ENCODE measurements around the gene SLC22A14.
A peak's percentile ranks its signal among the peaks of the same experiment; 100 is the strongest.
"Not testable (repeated sequence)": the region's sequence is repeated elsewhere in the genome, so short reads cannot be mapped to it uniquely, and the experiment has no call there.

SLC22A14 gene

DNA sequence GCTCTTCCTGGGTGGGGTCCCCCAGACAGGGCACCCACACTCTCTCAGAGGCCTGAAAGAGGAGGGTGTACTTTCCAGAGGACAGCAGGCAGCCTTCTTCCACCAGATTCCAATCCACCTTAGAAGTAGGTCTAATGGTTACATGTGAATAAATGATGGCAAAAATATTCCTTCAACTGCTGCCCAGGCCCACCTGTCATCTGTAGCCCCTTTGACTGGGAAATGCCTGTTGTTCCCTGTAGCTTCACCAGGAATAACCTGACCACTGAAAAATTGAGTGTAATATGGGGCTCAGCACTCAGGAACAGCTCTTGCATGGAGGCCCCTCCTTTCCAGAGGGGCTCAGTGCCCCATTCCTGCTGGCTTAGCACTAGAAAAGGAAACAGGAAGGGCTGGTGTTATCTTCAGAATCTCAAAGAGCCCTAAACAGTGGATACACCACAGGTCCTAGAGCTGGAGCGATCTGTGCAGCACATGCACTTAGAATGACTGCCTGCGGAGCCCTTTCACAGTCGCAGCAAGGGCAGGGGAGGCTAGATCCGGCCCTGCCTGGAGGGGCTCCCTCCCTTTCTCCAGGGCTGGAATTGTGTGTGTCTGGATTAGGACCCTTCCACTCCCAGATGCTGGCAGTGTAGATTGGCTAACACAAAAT lies 32.1 kb downstream of the SLC22A14 start:
- DNase-seq (ENCODE audit: low spot score): peak; percentile 17

DNA sequence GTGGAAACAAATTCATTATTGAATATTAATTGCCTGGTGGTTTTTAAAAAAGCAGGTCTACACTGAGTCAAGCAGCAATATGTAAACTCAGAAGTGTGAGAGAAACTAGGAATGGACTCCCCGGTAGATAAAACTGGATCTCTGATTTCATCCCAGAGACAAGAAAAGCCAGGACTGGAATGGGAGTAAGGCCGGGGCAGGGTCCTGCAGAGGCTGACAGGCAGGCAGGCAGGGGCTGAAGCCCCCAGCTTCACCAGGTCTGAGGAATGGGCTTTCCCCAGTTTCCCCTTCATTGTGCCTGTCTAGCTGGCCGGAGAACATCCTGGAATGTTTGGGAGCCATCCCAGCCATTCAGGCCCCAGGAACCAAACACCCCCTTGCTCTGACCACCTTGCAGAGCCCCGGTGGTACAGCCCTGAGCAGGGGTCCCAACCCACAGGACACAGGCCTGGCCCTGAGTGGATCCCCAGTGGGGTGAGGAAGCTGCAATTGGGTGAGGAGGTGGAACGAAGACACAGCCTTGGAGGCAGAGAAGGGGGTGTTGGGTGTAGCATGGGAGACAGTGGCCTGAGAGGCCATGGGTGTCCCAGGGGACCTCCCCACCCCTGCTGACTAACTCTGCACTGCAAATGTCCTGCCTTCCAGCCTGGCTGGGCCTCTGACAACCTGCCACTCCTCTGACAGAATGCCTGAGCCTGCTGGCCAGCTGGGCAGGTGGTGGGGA lies 32.8 kb downstream of the SLC22A14 start:
- DNase-seq (ENCODE audit: low spot score): peak; percentile 18

DNA sequence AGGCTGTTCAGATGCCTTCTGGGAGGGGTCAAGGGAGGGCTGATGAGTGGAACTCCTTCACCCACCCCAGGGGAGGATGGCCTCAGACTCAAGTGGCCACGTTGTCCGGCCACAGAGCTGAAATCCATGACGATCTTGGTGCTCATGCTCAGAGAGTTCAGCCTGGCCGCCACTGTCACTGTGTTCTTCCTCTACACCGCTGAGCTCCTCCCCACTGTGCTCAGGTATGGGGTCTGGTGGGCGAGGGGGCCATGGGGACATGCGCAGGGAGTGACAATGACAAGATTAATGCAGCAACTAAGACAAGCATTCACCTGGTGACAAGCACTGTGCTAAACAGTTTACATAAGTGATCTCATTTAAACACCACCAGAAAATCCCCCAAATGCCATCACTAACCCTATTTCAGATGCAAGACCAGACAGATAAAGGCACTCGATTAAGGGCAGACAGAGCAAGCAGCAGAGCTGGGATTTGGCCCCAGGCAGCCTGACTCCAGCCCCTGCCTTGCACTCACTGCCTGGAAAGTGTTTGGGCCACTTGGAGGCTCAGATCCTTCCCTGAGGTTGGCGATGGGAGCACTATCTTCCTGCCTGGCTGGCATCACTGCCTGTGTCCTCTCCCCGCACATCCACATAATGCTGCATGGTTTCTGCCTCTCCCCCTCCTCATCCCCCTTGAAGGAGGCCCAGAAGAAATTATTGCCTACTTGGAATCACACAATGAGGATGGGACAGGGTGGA lies 33.6 kb downstream of the SLC22A14 start:
- DNase-seq (ENCODE audit: low spot score): no peak

DNA sequence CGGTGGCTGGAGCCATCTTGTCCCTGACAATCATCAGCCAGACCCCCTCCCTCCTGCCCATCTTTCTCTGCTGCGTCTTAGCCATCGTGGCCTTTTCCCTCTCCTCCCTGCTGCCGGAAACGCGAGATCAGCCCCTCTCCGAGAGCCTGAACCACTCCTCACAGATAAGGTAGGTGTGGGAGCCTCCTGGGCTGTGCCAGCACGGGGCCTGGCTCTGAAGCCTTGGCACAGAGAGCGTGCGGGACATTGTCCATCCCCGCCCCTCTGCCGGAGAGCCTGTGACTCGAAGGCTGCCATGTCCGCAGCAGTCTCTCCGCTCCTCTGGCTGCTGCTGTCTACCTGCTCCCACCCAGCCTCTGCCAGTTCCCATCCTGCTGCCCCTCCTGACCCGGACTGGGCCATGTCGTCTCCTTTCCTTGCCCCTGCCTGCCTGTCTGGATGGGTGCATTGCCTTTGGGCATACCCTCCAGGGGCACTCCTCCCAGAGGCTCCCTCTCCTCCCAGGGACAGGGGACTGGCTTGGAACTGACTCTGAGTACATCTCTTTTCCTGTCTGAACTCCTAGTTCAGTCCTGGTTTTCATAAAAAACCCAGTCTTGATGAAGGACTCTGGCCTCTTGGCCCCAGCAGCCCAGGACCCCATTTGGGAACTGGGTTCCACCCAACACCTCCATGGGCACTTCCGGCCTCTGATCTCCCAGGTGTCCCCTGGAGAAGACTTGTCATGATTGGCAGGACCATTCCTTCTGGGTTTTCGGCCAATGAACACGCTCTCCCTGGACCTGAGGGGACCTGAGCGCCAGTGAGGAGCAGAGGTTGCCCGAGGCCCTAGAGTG lies 34.5 kb downstream of the SLC22A14 start:
- DNase-seq (ENCODE audit: low spot score): no peak

DNA sequence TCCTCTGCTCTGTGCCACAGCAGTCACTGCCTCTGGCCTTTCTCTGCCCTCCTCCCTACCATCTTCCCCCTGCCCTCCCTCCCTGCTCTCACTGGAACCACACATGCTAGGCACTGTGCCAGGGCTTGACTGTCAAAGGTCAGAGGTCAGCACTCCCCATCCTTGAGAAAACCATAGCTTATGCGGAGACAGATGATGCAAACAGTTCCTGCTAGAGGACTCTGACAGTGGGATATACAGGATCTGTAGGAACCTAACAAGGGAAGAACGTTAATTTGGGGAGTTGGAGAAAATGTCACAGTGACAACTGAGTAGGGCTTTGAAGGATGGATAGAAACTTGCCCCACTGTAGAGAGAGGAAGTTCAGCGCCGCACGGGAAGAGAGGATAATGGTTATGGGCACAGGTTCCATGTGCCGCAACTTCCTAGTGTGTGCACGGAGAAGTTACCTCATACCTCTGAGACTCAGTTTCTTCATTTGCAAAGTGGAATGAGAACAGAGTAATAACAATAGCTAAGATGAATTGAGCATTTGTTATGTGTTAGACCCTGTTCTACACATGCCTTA lies 35.2 kb downstream of the SLC22A14 start:
- DNase-seq (ENCODE audit: low spot score): no peak

DNA sequence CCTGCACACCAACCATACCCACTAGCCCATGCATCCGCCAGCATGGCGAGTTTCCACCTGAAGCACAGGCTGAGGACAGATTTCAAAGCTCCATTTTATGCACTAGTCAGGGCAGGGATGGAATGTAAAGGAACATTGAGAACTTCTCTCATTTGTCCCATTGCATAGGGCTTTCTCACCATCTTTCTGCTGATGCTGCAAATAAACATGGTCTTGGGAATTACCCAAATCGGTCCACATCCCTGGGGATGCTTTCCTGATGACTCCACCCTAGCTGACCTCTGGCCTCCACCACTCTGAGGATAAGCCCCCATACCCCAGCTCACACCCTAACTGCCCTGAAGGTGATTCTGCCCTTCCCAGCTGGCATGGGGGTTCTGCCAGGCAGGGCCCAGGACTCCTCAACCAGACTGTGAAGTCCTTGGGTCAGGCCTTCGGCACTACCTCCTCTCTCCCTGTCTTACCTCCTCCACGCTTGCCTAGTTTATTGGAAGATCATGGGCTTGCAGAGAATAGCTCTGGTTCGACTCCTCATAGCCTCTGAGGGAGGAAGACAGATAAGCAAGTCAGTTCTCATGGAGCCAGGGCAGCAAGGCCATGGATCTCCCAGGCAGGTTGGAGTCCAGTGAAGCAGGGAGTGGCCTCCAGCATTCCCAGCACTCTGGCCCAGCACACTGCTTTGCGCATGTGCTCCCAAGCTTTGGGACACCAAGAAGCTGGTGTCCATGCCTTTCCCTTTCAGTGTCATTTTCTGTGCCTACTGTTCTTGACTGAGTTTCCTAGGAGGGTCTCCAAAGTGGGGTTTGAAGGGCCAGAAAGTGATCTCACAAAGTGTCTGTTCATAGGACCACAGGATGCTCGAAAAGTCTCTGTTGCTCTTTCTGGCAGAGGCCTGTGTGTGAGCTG lies 36.9 kb downstream of the SLC22A14 start:
- DNase-seq (ENCODE audit: low spot score): no peak

DNA sequence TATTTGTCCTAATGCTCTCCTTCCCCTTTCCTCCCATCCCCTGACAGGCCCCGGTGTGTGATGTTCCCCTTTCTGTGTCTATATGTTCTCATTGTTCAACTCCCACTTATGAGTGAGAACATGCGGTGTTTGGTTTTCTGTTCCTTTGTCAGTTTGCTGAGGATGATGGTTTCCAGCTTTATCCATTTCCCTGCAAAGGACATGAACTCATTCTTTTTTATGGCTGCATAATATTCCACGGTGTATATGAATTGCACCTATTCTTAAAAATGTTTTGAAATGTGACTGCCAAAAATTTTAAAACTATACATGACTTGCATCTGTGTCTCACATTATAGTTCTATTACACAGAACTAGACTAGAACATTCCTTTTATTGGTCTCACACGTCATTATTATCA lies 38.5 kb downstream of the SLC22A14 start:
- not testable (repeated sequence) for DNase-seq (ENCODE audit: low spot score)

DNA sequence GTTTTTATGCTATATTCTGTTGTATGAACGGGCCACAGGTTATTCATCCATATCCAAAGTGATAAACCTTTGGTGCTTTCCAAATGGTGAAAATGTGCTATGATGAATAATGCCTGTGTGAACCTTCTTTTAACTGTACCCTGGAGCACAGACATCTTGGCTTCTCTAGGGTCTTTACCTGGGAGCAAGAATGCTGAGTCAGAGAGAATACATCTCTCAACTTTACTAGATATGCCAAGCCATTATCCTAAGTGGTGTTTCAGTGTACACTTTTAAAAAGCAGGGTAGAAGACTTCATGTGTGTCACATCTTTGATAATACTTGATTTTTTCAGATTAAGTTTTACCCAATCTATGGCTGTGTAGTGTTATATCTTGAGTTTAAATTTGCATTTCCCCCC lies 41.0 kb downstream of the SLC22A14 start:
- no peak for DNase-seq (ENCODE audit: low spot score)

DNA sequence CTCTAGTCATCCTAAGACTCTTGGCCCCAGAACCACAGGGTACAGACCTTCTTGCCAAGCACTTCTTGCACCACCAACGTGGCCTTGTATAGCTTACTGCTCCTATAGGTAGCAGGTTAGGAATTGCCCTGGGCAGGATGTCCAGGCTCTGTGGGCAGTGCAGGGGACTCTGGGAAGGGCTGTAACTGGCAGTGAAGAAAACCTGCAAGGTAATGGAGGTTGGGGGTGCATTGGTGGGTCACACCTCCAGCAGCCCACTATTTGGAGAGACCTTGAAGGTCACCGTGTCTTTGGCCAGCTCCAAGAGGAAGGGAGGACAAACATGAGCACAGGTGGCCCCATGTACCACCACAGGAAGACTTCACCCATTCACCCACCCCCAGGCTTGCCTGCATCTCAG lies 43.2 kb downstream of the SLC22A14 start:
- DNase-seq (ENCODE audit: low spot score): no peak

DNA sequence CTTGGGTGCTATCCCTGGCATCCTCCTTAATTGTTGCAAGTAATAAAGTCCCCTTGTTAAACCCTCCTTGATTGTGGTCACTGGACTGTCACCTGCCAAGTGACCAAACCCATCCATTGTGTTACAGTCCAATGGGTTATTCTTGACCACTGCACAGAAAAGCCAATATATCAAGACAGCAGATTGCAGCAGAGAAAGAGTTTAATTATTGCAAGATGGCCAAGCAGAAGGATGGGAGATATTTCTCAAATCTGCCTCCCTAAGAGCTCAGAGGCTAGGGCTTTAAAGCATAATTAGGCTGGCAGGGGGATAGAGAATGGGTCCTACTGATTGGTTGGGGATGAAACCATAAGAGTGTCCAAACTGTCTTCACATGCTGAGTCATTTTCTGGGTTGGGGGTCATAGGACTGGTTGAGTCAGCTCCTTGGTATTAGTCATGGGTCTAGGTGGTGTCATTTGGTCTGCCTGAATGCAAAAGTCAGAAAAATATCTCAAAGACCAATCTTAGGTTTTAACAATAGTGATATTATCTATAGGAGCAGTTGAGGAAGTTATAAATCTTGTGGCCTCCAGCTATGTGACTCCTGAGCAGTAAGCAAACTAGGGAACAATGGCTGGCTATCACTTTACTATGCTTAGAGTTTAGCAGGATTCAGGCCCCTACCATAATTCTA lies 45.4 kb downstream of the SLC22A14 start:
- no peak for DNase-seq (ENCODE audit: low spot score)

DNA sequence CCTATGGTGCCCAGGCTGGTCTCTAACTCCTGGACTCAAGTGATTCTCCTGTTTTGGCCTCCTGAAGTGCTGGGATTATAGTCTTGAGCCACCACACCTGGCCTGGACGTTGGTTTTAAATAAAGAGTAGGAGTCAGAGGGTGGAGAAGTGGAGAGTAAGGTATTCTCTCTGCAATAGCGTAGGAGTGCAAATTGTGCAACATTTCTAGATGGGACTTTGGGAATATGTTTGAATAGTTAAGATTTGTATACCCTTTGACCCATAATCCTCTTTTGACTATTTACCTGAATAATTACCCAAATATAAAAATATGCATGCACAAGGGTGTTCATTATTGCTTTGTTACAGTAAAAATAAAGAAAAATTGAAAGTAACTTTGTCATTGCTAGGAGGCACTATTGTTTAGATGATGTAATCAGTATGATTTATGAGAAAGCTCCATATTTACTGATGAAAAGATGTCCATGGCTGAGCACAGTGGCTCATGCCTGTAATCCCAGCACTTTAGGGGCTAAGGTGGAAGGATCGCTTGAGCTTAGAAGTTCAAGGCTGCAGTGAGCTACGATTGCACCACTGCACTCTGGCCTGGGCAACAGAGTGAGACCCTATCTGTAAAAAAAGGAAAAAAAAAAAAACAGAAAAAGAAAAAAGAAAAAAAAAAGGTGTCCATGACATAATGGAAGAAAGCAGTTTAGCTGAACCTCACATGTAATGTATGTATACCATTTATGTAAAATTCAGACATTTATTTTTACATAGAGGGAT lies 49.3 kb downstream of the SLC22A14 start:
- DNase-seq (ENCODE audit: low spot score): no peak

DNA sequence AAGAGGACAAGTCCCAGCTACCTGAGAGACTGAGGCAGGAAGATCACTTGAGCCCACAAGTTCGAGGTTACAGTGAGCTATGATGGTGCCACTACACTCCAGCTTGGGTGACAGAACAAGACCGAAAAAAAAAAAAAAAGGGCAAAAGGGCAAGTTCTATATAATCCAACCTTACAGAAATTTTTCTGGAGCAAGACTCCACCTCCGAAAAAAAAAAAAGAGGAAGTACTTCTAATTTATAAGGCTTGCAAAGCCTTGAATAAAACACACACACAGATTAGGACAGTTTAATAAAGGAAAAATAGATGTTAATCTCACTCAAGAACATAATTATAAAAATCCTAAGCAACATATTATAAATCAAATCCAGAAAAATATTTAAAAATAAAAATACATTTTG lies 50.1 kb downstream of the SLC22A14 start:
- DNase-seq (ENCODE audit: low spot score): no peak

DNA sequence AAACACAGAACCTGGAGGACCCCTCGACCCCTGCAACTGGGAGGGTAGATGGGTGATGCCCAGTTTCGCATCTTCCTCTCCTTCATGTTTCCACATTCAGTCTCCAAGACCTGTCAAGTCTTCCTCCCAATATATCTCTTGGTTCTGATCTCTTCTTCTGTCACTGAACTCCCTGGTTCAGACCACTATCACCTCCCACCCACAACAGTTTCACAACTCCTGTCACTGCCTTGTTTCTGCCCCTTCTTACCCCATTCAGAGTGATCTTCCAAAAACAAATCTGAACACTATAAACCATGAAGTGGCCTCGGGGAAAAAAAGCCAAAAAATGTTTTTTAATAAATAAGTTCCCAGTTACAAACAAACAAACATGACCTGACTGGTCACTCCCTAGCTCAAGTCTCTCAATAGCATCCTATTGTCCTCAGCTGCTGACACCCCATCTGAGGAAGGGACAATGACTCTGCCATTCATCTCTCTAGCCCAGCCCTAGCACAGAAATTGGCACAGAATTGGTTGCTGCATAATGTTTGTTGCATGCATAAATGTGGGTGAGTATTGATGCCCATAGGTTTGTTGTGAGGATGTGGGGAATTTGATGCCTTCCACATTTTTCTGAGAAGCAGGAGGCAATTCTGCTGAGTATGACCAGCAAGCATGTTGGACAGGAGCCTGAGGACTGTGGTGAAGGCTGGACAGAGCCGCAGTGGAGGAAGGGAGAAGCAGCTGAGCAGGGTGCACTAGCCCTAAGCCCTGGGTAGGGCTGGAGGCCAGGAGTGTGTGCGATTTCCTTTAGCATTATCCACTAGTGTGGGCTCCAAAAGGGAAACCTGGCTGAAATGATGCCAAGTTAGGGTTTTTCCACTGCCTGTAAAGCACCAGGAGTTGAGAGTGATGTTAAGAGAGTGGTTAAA lies 52.3 kb downstream of the SLC22A14 start:
- no peak for DNase-seq (ENCODE audit: low spot score)

DNA sequence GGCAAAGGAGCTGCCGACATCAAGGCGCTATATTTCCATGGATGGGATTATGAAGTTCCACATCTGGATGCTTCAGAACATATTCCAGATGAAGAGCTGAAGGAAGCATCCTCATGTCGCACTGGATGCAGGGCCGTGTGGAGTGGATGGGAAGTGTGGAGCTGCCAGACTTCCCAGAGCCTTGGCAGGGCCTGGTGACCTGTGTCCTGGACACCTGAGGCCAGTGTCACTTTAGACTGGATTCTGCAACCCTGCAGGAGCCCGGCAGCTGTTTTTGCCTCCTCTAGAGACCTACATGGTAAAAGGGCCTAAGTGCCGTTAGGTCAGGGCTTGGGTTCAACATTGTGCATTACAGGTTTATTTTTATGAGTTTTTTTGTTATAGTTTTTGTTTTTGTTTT lies 53.2 kb downstream of the SLC22A14 start:
- no peak for DNase-seq (ENCODE audit: low spot score)

DNA sequence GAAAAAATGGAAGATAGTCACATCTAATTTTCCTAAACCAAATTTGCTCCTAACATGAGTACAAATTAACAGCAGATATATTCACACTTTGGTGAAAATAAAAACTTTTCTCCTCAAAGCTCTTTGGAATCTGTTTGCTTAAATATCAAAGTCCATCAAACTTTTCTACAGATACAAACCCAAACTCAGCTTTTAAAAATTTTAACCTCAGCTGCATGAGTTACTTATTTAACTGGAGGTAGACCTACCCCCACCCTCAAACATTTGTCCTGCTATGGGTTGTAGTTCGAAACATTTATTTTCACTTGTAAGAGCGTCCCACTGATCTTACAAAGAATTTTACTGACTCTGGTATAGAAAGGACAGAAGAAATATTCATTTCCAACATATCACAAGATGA lies 55.6 kb downstream of the SLC22A14 start:
- DNase-seq (ENCODE audit: low spot score): no peak

DNA sequence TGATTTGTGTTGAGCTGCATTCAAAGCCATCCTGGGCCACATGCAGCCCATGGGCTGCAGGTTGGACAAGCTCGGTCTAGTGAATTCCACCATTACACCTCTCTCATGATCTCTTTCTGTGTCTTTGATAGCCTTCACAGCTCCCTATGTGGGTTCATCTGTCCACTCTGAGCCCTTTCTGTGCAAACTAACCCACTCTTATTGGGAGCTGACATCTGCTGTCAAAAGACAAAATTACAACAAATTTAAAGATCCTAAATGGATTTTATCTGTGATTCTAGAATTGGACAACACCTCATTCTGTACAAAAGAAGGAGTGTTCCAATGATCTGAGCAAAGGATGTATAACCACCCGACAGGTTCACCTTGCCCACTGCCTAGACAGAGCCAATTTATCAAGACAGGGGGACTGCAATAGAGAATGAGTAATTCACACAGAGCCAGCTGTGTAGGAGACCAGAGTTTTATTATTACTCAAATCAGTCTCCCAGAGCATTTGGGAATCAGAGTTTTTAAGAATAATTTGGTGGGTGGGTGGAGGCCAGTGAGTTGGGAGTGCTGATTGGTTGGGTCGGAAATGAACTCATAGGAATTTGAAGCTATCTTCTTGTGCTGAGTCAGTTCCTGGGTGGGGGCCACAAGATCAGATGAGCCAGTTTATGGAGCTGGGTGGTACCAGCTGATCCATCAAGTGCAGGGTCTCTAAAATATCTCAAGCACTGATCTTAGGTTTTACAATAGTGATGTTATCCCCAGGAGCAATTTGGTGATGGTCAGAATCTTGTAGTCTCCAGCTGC lies 61.9 kb downstream of the SLC22A14 start:
- DNase-seq (ENCODE audit: low spot score): no peak

DNA sequence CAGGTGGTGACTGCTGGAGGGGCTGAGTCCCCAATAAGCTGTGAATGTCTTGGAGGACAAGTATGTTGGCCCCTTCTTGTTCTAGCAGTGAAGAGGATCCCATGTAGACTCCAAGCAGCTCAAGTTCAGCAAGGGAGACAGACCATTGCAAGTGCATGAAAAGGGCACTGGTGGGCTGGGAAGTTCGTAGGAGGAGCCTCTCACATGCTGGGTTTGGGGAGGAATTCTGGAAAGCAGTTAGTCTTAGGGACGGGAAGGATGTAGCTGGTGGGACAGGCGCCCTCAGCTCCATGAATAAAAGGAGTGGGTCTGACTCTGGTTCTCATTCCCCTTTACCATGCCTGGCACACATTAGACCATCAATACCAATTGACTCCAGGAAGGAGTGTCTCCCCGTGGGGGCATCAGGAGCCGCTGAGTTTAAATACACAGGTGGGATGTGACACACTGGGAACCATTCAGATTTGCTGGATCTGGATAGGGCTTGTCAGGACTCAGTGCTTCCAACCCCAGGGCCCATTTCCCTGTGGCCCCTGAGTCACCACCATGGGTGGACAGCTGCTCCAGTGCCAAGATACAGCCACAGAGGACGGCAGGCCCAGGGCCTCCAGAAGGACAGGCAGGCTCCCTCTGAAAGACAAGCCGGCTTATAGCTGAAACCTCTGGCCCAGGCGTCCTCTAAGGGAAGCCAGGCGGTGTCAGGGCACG lies 63.9 kb downstream of the SLC22A14 start:
- DNase-seq (ENCODE audit: low spot score): no peak

All from D341Med (cell line).